H1 (cell line): ENCODE data around the gene PIGK. TPM values are rescaled to one million over a fixed set of nuclear protein-coding genes. Genes with fewer than 3 reads are reported as not detected.

Experiments
- RBBP5 ChIP-seq: IDR thresholded peaks from 2 replicates; pipeline ENCODE4 v1.7.1; 2012; ENCODE audit warnings: low read depth, mild to moderate bottlenecking, inconsistent platforms, low read length, moderate library complexity, borderline replicate concordance
- TEAD4 ChIP-seq: IDR thresholded peaks from 2 replicates; pipeline ENCODE4 v1.6.1; 2012; ENCODE audit warnings: low read depth, low read length, inconsistent platforms, mixed read lengths
- polyA plus RNA-seq, 7 experiments: library from polyadenylated mRNA; depleted of rRNA in 3 of 7; stranded (reverse) in 5 of 7; unstranded in 2 of 7; fragments of >200 nt in 5 of 7; fragments of 200-250 nt in 2 of 7; gene quantifications; 1 replicate in 5 of 7; 2 replicates in 1 of 7; 4 replicates in 1 of 7; pipeline versions ENCODE4 v1.2.1 to v1.2.3, GENCODE V29; 2011 to 2013; ENCODE audit warnings: missing spikeins in 2 of 7, mixed read lengths in 2 of 7
- total RNA-seq: library from RNA; stranded (reverse); fragmentation: NEBNext Ultra II Directional; extraction: Animal tissue kit (Norgen Biotek cat#: 25700); gene quantifications from 2 replicates; pipeline ENCODE4 v1.2.1, GENCODE V29; 2021

The PIGK gene
- total and polyA plus RNA-seq, 2 of the 8 experiments (the other 6 are each of a cell fraction or from before 2014, with no cell fraction given), result 5.6 to 23.2 TPM

GRCh38 chr1:77120950-77121349, 98.3 kb downstream of the PIGK start (continued):
- no peak for TF ChIP-seq RBBP5
- TF ChIP-seq TEAD4, result no peak
- TF ChIP-seq, all 59 proteins: peak for 0
